Measurements from ENCODE around the gene LAPTM5. TPM values are rescaled to one million over a fixed set of nuclear protein-coding genes. Genes with fewer than 3 reads are reported as not detected.

LAPTM5 gene
- total RNA-seq, 1 experiment from 2014 or later: not detected

- no peaks in the 10 kb centered on the region for H3K9me3 ChIP-seq (ENCODE audit: low read length)
- ATAC-seq (no peak), DNase-seq (no peak)
- TF ChIP-seq EZH2 (IDR thresholded peaks at IDR 0.05; ENCODE audit: low read length, unreplicated experiment): no peak
- TF ChIP-seq, protein P1, sequence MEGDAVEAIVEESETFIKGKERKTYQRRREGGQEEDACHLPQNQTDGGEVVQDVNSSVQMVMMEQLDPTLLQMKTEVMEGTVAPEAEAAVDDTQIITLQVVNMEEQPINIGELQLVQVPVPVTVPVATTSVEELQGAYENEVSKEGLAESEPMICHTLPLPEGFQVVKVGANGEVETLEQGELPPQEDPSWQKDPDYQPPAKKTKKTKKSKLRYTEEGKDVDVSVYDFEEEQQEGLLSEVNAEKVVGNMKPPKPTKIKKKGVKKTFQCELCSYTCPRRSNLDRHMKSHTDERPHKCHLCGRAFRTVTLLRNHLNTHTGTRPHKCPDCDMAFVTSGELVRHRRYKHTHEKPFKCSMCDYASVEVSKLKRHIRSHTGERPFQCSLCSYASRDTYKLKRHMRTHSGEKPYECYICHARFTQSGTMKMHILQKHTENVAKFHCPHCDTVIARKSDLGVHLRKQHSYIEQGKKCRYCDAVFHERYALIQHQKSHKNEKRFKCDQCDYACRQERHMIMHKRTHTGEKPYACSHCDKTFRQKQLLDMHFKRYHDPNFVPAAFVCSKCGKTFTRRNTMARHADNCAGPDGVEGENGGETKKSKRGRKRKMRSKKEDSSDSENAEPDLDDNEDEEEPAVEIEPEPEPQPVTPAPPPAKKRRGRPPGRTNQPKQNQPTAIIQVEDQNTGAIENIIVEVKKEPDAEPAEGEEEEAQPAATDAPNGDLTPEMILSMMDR (conservative IDR thresholded peaks at IDR 0.05; ENCODE audit: low read depth, low read length): no peak
- no peak overlapping the region for H3K9ac ChIP-seq (ENCODE audit: low read length)
- H3K36me3 ChIP-seq (ENCODE audit: low read depth, low read length): no peaks in the 10 kb centered on the region
- no peaks in the 10 kb centered on the region for H3F3A ChIP-seq (ENCODE audit: low read length, unreplicated experiment)
- H3K79me2 ChIP-seq (ENCODE audit: low read length): no peaks in the 10 kb centered on the region
- intact Hi-C loops (cut with micrococcal nuclease): no loop called here
- ChIA-PET POLR2A (ENCODE audit: unreplicated experiment) (no interaction called here), CTCF (no interaction called here)
- H2AFZ ChIP-seq (ENCODE audit: low read length): no peak overlapping the region
- H3K4me3 ChIP-seq (ENCODE audit: low read length): no peak overlapping the region
- H3K27ac ChIP-seq (ENCODE audit: low read length): no peak overlapping the region
- H4K20me1 ChIP-seq (ENCODE audit: low read length): no peaks in the 10 kb centered on the region
- H3K27me3 ChIP-seq (ENCODE audit: low read length): peaks cover 11% of the 10 kb centered on the region; the same call in 1 of the 2 replicates
- H3K9me2 ChIP-seq (replicated peaks; ENCODE audit: low read length): no peaks in the 10 kb centered on the region
- H3K4me2 ChIP-seq (ENCODE audit: low read length): no peak overlapping the region
- H3K4me1 ChIP-seq (ENCODE audit: insufficient read depth, low read length): peaks cover 4% of the 10 kb centered on the region; the same call in 1 of the 2 replicates
- no TSS peak for BruUV-seq (replicated peaks)
Observed at GRCh38 chr1:30777060-30777903, 19.7 kb upstream of the LAPTM5 start.

GRCh38 chr1:30776097-30777059 lies 18.8 kb upstream of the LAPTM5 start:
- no peak for TF ChIP-seq EZH2 (IDR thresholded peaks at IDR 0.05; ENCODE audit: low read length, unreplicated experiment)
- TF ChIP-seq EZH2phosphoT487 (IDR thresholded peaks at IDR 0.05; ENCODE audit: borderline replicate concordance, low read length): no peak
- TF ChIP-seq, protein P1 (conservative IDR thresholded peaks at IDR 0.05; ENCODE audit: low read depth, low read length): no peak
- DNase-seq (no peak), ATAC-seq (no peak)
- Histone ChIP-seq H4K20me1 (ENCODE audit: low read length) (no peaks in the 10 kb centered on the region), H2AFZ (ENCODE audit: low read length) (no peak overlapping the region), H3K4me2 (ENCODE audit: low read length) (no peak overlapping the region), H3K9ac (ENCODE audit: low read length) (no peak overlapping the region), H3K27ac (ENCODE audit: low read length) (no peak overlapping the region), H3K27me3 (ENCODE audit: low read length) (peaks cover 12% of the 10 kb centered on the region; the same call in 1 of the 2 replicates), H3K9me2 (replicated peaks; ENCODE audit: low read length) (no peaks in the 10 kb centered on the region), H3K79me2 (ENCODE audit: low read length) (no peaks in the 10 kb centered on the region), H3K36me3 (ENCODE audit: low read depth, low read length) (no peaks in the 10 kb centered on the region), H3K4me3 (ENCODE audit: low read length) (no peak overlapping the region), H3F3A (ENCODE audit: low read length, unreplicated experiment) (no peaks in the 10 kb centered on the region), H3K4me1 (ENCODE audit: insufficient read depth, low read length) (peaks cover 4% of the 10 kb centered on the region; the same call in 1 of the 2 replicates), H3K9me3 (ENCODE audit: low read length) (no peaks in the 10 kb centered on the region)
- ChIA-PET POLR2A (ENCODE audit: unreplicated experiment) (no interaction called here), CTCF (no interaction called here)
- intact Hi-C loops (cut with micrococcal nuclease): no loop called here
- BruUV-seq (replicated peaks): no TSS peak

Data from PC-3 (cell line).